Liver (tissue), 9 donors: ENCODE data around the gene SLC37A4. TPM values are rescaled to one million over a fixed set of nuclear protein-coding genes. Genes with fewer than 3 reads are reported as not detected.
"Not testable (repeated sequence)": the region's sequence is repeated elsewhere in the genome, so short reads cannot be mapped to it uniquely, and the experiment has no call there.

ENCODE experiments used
- DNase-seq: peaks from one replicate; pipeline ENCODE4 v3.0.0-alpha.2; 2017; ENCODE audit warnings: low spot score
- H3K27ac ChIP-seq, 2 donors: one replicate each; pipeline ENCODE4 v1.7.0; 2013; ENCODE audit warnings: inconsistent platforms in 2 of 2, low read length in 2 of 2, control low read depth in 1 of 2, low read depth in 1 of 2, mild to moderate bottlenecking in 1 of 2
- H3K27me3 ChIP-seq, 4 donors: one replicate each; pipeline versions ENCODE4 v1.6.1 to v1.7.0; 2013; ENCODE audit warnings: low read length in 3 of 4, inconsistent platforms in 1 of 4, mild to moderate bottlenecking in 1 of 4, moderate library complexity in 1 of 4; ENCODE audit not compliant: control insufficient read depth in 4 of 4, insufficient read depth in 4 of 4
- H3K36me3 ChIP-seq, 4 donors: one replicate each; pipeline versions ENCODE4 v1.6.1 to v1.7.0; 2013; ENCODE audit warnings: low read length in 3 of 4, mild to moderate bottlenecking in 3 of 4, low read depth in 1 of 4, moderate library complexity in 1 of 4; ENCODE audit not compliant: control insufficient read depth in 4 of 4, insufficient read depth in 3 of 4
- H3K4me1 ChIP-seq, 4 donors: one replicate each; pipeline versions ENCODE4 v1.6.1 to v1.7.0; 2013; ENCODE audit warnings: low read length in 3 of 4, mild to moderate bottlenecking in 3 of 4, moderate library complexity in 1 of 4; ENCODE audit not compliant: control insufficient read depth in 4 of 4, insufficient read depth in 4 of 4
- H3K4me3 ChIP-seq, 3 donors: one replicate each; pipeline versions ENCODE4 v1.6.1 to v1.7.0; 2013; ENCODE audit warnings: low read length in 3 of 3, control low read depth in 1 of 3, low read depth in 1 of 3, mild to moderate bottlenecking in 1 of 3
- H3K9ac ChIP-seq, 2 donors: one replicate each; pipeline ENCODE4 v1.7.0; 2013; ENCODE audit warnings: low read length in 2 of 2, mild to moderate bottlenecking in 2 of 2, moderate library complexity in 2 of 2, control low read depth in 1 of 2, low read depth in 1 of 2
- H3K9me3 ChIP-seq, 4 donors: one replicate each; pipeline versions ENCODE4 v1.6.1 to v1.7.0; 2013; ENCODE audit warnings: low read length in 3 of 4; ENCODE audit not compliant: control insufficient read depth in 4 of 4
- FOXA1 ChIP-seq: IDR thresholded peaks from 2 replicates; pipeline ENCODE4 v1.6.1; 2016; ENCODE audit warnings: antibody characterized with exemption
- FOXA2 ChIP-seq: IDR thresholded peaks from 2 replicates; pipeline ENCODE4 v1.6.1; 2016; ENCODE audit warnings: antibody characterized with exemption
- GABPA ChIP-seq, 2 donors: IDR thresholded peaks in 1 of 2; conservative IDR thresholded peaks in 1 of 2; 2 replicates each; pipeline ENCODE4 v1.6.1; 2016; ENCODE audit warnings: antibody characterized with exemption in 2 of 2, mild to moderate bottlenecking in 1 of 2, moderate library complexity in 1 of 2
- HNF4A ChIP-seq, 2 donors: conservative IDR thresholded peaks; 2 replicates each; pipeline ENCODE4 v1.6.1; 2016; ENCODE audit warnings: antibody characterized with exemption in 2 of 2, mild to moderate bottlenecking in 2 of 2
- HNF4G ChIP-seq: IDR thresholded peaks from 2 replicates; pipeline ENCODE4 v1.6.1; 2016; ENCODE audit warnings: antibody characterized with exemption
- NR2F2 ChIP-seq: IDR thresholded peaks from 2 replicates; pipeline ENCODE4 v1.6.1; 2016; ENCODE audit warnings: antibody characterized with exemption
- RAD21 ChIP-seq, 2 donors: IDR thresholded peaks; 2 replicates each; pipeline ENCODE4 v1.6.1; 2016; ENCODE audit warnings: antibody characterized with exemption in 2 of 2, mild to moderate bottlenecking in 2 of 2
- RXRA ChIP-seq, 2 donors: IDR thresholded peaks; 2 replicates each; pipeline ENCODE4 v1.6.1; 2017 to 2018; ENCODE audit warnings: antibody characterized with exemption in 2 of 2, mild to moderate bottlenecking in 1 of 2
- SP1 ChIP-seq: IDR thresholded peaks from 2 replicates; pipeline ENCODE4 v1.6.1; 2018; ENCODE audit warnings: antibody characterized with exemption, mild to moderate bottlenecking
- WGBS: extraction: QIAGEN DNeasy Blood & Tissue Kit; methylation state at CpG from one replicate; pipeline ENCODE4 v1.1.7; 2013; 5-methylcytosine and 5-hydroxymethylcytosine counted together
- polyA plus RNA-seq, 2 donors: library from polyadenylated mRNA; stranded (reverse) in 1 of 2; unstranded in 1 of 2; fragments of 200-250 nt in 1 of 2; fragments of >200 nt in 1 of 2; fragmentation: Nextera tagmentation in 1 of 2; extraction: Ambion mirVana in 1 of 2; gene quantifications; one replicate each; pipeline versions ENCODE4 v1.2.1 to v1.2.3, GENCODE V29; 2013 to 2015
- total RNA-seq, 2 donors: library from RNA; depleted of rRNA; stranded (reverse); fragments of >200 nt; gene quantifications; one replicate each; pipeline ENCODE4 v1.2.3, GENCODE V29; 2014
- TF ChIP-seq, protein P1 (sequence below): IDR thresholded peaks from 2 replicates; pipeline ENCODE4 v1.6.1; 2016; ENCODE audit warnings: antibody characterized with exemption
- TF ChIP-seq, protein P2 (sequence below): IDR thresholded peaks from 2 replicates; pipeline ENCODE4 v1.6.1; 2016; ENCODE audit warnings: antibody characterized with exemption
- TF ChIP-seq, protein P3 (sequence below): IDR thresholded peaks from 2 replicates; pipeline ENCODE4 v1.6.1; 2016; ENCODE audit warnings: antibody characterized with exemption
- TF ChIP-seq, protein P4 (sequence below): IDR thresholded peaks from 2 replicates; pipeline ENCODE4 v1.6.1; 2016; ENCODE audit warnings: antibody characterized with exemption, mild to moderate bottlenecking
- TF ChIP-seq, protein P5 (sequence below): fragments of 150-350 bp; IDR thresholded peaks from 2 replicates; pipeline ENCODE4 v1.5.1; 2017; ENCODE audit warnings: improper control_type of control experiment, low read depth, low read length; ENCODE audit not compliant: missing input control
- donor health status: healthy.
- donor health status: healthy.
- donor health status: healthy.
- donor health status: healthy.
- donor health status: healthy.

The SLC37A4 gene
- total and polyA plus RNA-seq, 4 donors = 62.7 to 184 (median 96.3) TPM

DNA sequence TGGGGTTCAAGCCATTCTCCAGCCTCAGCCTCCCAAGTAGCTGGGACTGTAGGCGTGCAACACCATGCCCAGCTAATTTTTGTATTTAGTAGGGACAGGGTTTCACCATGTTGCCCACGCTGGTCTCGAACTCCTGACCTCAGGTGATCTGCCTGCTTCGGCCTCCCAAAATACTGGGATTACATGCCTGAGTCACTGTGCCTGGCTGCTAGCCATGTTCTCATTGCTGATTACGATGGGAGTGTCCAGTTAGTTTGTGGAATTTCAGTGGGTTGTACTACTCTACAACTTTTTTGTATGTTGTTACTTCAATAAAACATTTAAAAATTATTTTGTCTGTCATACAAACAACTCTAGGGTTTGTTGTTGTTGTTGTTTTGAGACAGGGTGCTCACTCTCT lies 32.1 kb upstream of the SLC37A4 start (continued):
- no peak for TF ChIP-seq FOXA1
- TF ChIP-seq HNF4A (conservative IDR thresholded peaks at IDR 0.05) = no peak
- TF ChIP-seq, protein P1, sequence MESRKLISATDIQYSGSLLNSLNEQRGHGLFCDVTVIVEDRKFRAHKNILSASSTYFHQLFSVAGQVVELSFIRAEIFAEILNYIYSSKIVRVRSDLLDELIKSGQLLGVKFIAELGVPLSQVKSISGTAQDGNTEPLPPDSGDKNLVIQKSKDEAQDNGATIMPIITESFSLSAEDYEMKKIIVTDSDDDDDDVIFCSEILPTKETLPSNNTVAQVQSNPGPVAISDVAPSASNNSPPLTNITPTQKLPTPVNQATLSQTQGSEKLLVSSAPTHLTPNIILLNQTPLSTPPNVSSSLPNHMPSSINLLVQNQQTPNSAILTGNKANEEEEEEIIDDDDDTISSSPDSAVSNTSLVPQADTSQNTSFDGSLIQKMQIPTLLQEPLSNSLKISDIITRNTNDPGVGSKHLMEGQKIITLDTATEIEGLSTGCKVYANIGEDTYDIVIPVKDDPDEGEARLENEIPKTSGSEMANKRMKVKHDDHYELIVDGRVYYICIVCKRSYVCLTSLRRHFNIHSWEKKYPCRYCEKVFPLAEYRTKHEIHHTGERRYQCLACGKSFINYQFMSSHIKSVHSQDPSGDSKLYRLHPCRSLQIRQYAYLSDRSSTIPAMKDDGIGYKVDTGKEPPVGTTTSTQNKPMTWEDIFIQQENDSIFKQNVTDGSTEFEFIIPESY = no peak

DNA sequence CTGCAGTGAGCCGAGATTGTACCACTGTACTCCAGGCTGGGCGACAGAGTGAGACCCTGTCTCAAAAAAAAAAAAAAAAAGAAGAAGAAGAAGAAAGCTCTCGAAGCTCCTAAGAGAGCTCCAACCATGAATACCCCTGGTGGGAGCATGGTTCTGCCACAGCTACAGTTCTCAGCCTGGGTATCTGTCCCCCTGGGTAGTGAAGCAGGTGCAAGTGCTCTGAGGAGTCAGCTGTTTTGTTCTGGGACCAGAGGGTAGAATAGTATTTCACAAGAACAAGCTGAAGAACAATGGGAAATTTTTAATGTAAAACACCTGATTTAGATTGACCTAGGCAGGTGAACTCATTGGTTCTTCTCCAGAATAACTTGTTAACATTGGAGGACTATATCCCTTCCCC lies 30.6 kb upstream of the SLC37A4 start:
- 95% methylated on average over 3 of the region's 3 CpGs for WGBS
- no peak for TF ChIP-seq RXRA (IDR thresholded peaks at IDR 0.05)
- TF ChIP-seq RAD21 (IDR thresholded peaks at IDR 0.05) = no peak
- TF ChIP-seq, protein P2, sequence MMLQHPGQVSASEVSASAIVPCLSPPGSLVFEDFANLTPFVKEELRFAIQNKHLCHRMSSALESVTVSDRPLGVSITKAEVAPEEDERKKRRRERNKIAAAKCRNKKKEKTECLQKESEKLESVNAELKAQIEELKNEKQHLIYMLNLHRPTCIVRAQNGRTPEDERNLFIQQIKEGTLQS = no peak
- no peak for TF ChIP-seq FOXA2
- no peak for TF ChIP-seq HNF4G
- no peak for TF ChIP-seq HNF4A (conservative IDR thresholded peaks at IDR 0.05)
- no peak for TF ChIP-seq SP1
- TF ChIP-seq, protein P3, sequence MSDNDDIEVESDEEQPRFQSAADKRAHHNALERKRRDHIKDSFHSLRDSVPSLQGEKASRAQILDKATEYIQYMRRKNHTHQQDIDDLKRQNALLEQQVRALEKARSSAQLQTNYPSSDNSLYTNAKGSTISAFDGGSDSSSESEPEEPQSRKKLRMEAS = no peak
- TF ChIP-seq NR2F2 = no peak
- TF ChIP-seq GABPA (IDR thresholded peaks at IDR 0.05 in 1 of 2, conservative IDR thresholded peaks at IDR 0.05 in 1 of 2) = no peak
- no peak for TF ChIP-seq FOXA1
- H3K36me3 ChIP-seq = no peaks in the 10 kb centered on the region

DNA sequence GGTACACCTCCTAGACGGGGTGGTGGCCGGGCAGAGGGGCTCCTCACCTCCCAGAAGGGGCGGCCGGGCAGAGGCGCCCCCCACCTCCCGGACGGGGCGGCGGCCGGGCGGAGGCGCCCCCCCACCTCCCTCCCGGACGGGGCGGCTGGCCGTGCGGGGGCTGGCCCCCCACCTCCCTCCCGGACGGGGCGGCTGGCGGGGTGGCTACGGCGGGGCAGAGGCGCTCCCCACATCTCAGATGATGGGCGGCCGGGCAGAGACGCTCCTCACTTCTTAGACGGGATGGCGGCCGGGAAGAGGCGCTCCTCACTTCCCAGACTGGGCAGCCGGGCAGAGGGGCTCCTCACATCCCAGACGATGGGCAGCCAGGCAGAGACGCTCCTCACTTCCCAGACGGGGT lies 28.5 kb upstream of the SLC37A4 start:
- H3K36me3 ChIP-seq = peaks cover 6 to 11% (median 10%) of the 10 kb centered on the region in 4 donors
- peaks cover 0 to 23% (median 16%) of the 10 kb centered on the region in 4 donors for H3K4me1 ChIP-seq
- DNase-seq, H3K9ac ChIP-seq, H3K4me3 ChIP-seq, H3K27me3 ChIP-seq, H3K9me3 ChIP-seq, H3K27ac ChIP-seq: not testable (repeated sequence)
- WGBS = 94% methylated on average over 31 of the region's 35 CpGs

More for the DNA sequence above, 30.6 kb upstream of the SLC37A4 start:
- no peaks in the 10 kb centered on the region for H3K27me3 ChIP-seq
- H3K4me3 ChIP-seq = no peak overlapping the region
- DNase-seq = no peak
- peaks cover 0 to 14% (median 9%) of the 10 kb centered on the region in 4 donors for H3K4me1 ChIP-seq
- no peaks in the 10 kb centered on the region for H3K9me3 ChIP-seq
- no peak overlapping the region for H3K9ac ChIP-seq
- no peak overlapping the region for H3K27ac ChIP-seq

DNA sequence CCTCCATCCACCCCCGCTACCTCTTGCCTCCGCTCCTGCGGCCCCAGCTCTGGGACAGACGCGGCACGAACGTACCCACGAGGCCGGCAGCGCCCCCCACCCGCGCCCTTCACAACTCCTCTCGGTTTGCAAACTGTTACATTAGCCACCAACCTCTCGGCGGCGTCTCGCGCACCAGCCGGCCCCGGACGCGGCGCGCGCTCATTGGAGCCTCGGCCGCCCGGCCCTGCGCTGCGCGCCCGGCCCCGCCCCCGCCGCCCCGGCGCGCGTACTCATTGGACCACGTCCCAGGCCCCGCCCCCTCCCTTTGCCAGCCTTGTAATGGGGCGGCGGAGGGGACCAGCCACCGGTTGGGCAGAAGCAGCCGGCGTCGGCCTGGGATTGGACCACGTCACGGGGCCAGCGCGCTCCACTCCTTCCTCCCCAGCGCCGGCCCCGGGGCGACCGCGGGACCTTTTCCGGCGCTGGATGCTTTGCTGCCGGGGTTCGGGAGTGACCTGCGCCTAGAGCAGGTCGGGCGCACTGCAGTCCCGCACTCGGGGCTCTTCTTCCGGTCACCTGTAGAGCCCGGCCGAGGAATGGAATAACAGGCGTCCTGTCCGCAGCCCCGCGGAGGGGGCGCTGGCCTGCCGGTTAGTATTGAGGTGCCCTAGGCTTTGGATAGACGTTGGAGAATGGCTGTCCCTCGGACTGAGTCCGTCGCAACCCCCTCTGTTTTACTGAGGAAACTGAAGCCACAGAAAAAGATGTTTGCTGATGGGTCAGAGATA lies 26.5 kb upstream of the SLC37A4 start, which contains the start of gene HYOU1:
HYOU1 (minus strand) TSS at position 206 of the 770 bp plus-strand sequence. CDS start 1,045 bp downstream, outside the sequence.
- DNase-seq = peak; percentile 99
- Histone ChIP-seq H3K27me3 (no peaks in the 10 kb centered on the region), H3K27ac (peak within 1 kb of the TSS; percentile 81 to 86)
- TF ChIP-seq, protein P1 = no peak
- TF ChIP-seq, protein P4, sequence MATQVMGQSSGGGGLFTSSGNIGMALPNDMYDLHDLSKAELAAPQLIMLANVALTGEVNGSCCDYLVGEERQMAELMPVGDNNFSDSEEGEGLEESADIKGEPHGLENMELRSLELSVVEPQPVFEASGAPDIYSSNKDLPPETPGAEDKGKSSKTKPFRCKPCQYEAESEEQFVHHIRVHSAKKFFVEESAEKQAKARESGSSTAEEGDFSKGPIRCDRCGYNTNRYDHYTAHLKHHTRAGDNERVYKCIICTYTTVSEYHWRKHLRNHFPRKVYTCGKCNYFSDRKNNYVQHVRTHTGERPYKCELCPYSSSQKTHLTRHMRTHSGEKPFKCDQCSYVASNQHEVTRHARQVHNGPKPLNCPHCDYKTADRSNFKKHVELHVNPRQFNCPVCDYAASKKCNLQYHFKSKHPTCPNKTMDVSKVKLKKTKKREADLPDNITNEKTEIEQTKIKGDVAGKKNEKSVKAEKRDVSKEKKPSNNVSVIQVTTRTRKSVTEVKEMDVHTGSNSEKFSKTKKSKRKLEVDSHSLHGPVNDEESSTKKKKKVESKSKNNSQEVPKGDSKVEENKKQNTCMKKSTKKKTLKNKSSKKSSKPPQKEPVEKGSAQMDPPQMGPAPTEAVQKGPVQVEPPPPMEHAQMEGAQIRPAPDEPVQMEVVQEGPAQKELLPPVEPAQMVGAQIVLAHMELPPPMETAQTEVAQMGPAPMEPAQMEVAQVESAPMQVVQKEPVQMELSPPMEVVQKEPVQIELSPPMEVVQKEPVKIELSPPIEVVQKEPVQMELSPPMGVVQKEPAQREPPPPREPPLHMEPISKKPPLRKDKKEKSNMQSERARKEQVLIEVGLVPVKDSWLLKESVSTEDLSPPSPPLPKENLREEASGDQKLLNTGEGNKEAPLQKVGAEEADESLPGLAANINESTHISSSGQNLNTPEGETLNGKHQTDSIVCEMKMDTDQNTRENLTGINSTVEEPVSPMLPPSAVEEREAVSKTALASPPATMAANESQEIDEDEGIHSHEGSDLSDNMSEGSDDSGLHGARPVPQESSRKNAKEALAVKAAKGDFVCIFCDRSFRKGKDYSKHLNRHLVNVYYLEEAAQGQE = peak; percentile 70
- TF ChIP-seq NR2F2 (peak; percentile 21), HNF4G (no peak), RXRA (IDR thresholded peaks at IDR 0.05) (peak; percentile 64 to 77)
- TF ChIP-seq, protein P5, sequence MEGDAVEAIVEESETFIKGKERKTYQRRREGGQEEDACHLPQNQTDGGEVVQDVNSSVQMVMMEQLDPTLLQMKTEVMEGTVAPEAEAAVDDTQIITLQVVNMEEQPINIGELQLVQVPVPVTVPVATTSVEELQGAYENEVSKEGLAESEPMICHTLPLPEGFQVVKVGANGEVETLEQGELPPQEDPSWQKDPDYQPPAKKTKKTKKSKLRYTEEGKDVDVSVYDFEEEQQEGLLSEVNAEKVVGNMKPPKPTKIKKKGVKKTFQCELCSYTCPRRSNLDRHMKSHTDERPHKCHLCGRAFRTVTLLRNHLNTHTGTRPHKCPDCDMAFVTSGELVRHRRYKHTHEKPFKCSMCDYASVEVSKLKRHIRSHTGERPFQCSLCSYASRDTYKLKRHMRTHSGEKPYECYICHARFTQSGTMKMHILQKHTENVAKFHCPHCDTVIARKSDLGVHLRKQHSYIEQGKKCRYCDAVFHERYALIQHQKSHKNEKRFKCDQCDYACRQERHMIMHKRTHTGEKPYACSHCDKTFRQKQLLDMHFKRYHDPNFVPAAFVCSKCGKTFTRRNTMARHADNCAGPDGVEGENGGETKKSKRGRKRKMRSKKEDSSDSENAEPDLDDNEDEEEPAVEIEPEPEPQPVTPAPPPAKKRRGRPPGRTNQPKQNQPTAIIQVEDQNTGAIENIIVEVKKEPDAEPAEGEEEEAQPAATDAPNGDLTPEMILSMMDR = peak; percentile 2

More for the DNA sequence above, 26.5 kb upstream of the SLC37A4 start, which contains the start of gene HYOU1:
- H3K36me3 ChIP-seq = peaks cover 17 to 30% (median 25%) of the 10 kb centered on the region in 4 donors
- WGBS = under 1% methylated on average over 79 of the region's 79 CpGs
- H3K9me3 ChIP-seq = no peaks in the 10 kb centered on the region
- H3K9ac ChIP-seq = peak within 1 kb of the TSS; percentile 75
- H3K4me3 ChIP-seq = peak within 1 kb of the TSS; percentile 88 to 94 (median 90)
- peaks cover 0 to 23% (median 16%) of the 10 kb centered on the region in 4 donors for H3K4me1 ChIP-seq
